Measurements from ENCODE around the gene VPS18. TPM values are rescaled to one million over a fixed set of nuclear protein-coding genes. Genes with fewer than 3 reads are reported as not detected.

The VPS18 gene
- total RNA-seq, 1 donor from 2014 or later: 27.2 TPM

DNA sequence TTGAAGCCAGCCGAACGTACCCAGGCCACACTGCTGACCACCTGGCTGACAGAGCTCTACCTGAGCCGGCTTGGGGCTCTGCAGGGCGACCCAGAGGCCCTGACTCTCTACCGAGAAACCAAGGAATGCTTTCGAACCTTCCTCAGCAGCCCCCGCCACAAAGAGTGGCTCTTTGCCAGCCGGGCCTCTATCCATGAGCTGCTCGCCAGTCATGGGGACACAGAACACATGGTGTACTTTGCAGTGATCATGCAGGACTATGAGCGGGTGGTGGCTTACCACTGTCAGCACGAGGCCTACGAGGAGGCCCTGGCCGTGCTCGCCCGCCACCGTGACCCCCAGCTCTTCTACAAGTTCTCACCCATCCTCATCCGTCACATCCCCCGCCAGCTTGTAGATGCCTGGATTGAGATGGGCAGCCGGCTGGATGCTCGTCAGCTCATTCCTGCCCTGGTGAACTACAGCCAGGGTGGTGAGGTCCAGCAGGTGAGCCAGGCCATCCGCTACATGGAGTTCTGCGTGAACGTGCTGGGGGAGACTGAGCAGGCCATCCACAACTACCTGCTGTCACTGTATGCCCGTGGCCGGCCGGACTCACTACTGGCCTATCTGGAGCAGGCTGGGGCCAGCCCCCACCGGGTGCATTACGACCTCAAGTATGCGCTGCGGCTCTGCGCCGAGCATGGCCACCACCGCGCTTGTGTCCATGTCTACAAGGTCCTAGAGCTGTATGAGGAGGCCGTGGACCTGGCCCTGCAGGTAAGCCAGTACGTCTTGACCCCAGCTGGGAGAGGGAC lies 6.2 kb downstream of the VPS18 start:
- DNase-seq (ENCODE audit: low read depth): no peak
- TF ChIP-seq, protein P1, sequence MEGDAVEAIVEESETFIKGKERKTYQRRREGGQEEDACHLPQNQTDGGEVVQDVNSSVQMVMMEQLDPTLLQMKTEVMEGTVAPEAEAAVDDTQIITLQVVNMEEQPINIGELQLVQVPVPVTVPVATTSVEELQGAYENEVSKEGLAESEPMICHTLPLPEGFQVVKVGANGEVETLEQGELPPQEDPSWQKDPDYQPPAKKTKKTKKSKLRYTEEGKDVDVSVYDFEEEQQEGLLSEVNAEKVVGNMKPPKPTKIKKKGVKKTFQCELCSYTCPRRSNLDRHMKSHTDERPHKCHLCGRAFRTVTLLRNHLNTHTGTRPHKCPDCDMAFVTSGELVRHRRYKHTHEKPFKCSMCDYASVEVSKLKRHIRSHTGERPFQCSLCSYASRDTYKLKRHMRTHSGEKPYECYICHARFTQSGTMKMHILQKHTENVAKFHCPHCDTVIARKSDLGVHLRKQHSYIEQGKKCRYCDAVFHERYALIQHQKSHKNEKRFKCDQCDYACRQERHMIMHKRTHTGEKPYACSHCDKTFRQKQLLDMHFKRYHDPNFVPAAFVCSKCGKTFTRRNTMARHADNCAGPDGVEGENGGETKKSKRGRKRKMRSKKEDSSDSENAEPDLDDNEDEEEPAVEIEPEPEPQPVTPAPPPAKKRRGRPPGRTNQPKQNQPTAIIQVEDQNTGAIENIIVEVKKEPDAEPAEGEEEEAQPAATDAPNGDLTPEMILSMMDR (conservative IDR thresholded peaks at IDR 0.05; ENCODE audit: low read depth, low read length): no peak
- H3K4me3 ChIP-seq (ENCODE audit: low read depth, low read length): no peak overlapping the region

DNA sequence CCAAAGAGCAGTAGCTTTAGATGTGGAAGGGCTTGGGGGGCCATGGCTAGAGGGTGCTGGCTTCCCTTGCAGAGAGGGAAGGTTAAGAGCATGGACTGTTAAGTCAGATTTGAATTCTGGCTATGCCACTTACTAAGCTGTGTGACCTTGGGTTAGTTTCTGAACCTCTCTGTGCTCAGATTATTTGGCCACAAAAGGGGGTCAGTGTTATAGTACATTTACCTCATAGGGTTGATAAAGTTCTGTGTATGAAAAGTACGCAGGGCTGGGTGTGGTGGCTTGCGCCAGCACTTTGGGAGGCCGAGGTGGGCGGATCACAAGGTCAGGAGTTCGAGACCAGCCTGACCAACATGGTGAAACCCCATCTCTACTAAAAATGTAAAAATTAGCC lies 6.8 kb downstream of the VPS18 start:
- TF ChIP-seq, protein P1 (conservative IDR thresholded peaks at IDR 0.05; ENCODE audit: low read depth, low read length): no peak
- no peak for DNase-seq (ENCODE audit: low read depth)
- H3K4me3 ChIP-seq (ENCODE audit: low read depth, low read length): no peak overlapping the region

DNA sequence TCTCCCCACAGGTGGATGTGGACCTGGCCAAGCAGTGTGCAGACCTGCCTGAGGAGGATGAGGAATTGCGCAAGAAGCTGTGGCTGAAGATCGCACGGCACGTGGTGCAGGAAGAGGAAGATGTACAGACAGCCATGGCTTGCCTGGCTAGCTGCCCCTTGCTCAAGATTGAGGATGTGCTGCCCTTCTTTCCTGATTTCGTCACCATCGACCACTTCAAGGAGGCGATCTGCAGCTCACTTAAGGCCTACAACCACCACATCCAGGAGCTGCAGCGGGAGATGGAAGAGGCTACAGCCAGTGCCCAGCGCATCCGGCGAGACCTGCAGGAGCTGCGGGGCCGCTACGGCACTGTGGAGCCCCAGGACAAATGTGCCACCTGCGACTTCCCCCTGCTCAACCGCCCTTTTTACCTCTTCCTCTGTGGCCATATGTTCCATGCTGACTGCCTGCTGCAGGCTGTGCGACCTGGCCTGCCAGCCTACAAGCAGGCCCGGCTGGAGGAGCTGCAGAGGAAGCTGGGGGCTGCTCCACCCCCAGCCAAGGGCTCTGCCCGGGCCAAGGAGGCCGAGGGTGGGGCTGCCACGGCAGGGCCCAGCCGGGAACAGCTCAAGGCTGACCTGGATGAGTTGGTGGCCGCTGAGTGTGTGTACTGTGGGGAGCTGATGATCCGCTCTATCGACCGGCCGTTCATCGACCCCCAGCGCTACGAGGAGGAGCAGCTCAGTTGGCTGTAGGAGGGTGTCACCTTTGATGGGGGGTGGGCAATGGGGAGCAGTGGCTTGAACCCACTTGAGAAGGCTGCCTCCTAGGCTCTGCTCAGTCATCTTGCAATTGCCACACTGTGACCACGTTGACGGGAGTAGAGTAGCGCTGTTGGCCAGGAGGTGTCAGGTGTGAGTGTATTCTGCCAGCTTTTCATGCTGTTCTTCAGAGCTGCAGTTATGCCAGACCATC lies 8.6 kb downstream of the VPS18 start:
- no peak for DNase-seq (ENCODE audit: low read depth)
- H3K4me3 ChIP-seq (ENCODE audit: low read depth, low read length): no peak overlapping the region

DNA sequence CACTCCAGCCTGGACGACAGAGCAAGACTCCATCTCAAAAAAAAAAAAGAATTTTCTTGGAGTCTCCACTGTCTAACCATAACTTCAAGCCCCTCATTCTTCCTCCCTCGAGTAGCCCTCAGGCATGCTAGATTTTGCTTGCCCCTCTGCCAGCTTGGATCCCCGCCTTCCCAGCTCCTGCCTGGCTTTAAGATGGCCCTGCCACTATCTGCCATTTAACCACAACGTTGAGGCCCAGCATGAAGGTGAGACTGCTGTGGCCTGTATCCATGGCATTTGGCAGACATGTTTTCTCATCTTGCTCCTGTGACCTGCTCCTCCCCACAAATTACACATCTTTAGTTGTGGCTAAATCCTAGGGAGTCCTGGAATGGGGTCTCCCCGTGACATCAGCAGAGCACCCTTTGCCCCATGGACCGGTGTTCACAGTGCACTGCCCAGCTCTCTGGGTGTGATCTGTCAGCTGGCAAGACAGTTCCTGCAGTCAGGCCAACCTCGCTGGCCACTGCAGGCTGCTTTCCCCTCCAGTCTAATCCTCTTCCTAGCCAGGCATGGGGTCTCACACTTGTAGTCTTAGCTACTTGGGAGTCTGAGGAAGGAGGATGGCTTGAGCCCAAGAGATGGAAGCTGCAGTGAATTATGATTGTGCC lies 10.4 kb downstream of the VPS18 start:
- no peak overlapping the region for H3K4me3 ChIP-seq (ENCODE audit: low read depth, low read length)
- no peak for DNase-seq (ENCODE audit: low read depth)
- TF ChIP-seq, protein P1 (conservative IDR thresholded peaks at IDR 0.05; ENCODE audit: low read depth, low read length): no peak

More for the DNA sequence above, 8.6 kb downstream of the VPS18 start:
- TF ChIP-seq, protein P1 (conservative IDR thresholded peaks at IDR 0.05; ENCODE audit: low read depth, low read length): no peak

DNA sequence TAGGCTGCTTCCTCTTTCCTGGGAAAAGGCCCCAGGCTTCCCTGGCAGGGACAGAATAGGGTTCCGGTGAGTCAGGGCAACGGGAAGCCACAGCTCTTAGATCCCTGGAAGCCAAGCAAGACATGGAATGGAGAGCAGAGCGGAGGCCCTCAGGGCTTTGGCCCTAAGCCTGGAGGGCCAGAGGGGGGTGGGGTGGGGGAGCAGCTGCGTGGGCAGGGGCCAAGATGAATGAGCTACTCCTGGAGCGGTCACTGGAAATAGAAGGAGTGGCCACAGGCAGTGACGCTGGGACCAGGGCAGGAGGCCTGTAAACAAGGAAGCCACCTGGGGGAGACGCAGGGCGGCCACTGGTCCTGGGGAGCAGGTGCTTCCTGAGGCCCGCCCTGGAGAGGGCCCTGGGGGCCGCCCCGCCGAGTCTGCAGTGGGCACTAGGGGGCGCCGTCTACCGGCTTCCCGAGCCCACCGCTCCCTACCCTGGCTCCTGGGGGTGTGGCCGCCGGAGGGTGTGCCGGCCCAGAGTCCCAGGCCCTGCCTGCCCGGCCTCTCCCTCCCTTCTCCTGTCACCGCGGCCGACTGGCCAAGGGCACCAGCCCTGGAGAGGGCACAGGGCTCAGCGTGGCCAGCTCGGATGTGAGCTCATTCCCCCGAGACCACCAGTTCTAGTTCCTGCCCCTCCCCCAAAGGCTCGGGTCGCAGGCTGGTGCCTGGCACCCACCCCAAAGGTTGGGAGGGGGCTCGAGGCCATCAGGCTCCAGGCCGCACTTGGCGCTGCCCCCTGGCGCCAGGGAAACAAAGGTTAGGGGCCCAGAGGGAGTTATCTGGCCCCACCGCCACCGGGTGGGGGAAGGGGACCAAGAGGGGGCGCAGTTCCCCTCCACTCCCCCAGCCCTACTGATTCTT lies 12.1 kb downstream of the VPS18 start:
- peak; percentile 74 for DNase-seq (ENCODE audit: low read depth)
- TF ChIP-seq, protein P1 (conservative IDR thresholded peaks at IDR 0.05; ENCODE audit: low read depth, low read length): peak; percentile 66
- peak overlapping the region; percentile 54 for H3K4me3 ChIP-seq (ENCODE audit: low read depth, low read length)
